OCI-LY7 (cell line): ENCODE data around the gene MEGF6. TPM values are rescaled to one million over a fixed set of nuclear protein-coding genes. Genes with fewer than 3 reads are reported as not detected.

Experiments
- BruUV-seq: library from RNA; stranded (reverse); fragments of 400-500 nt; replicated peaks from 2 replicates; lab custom pipeline; 2021; lab: Mats Ljungman, UMichigan
- CTCF ChIA-PET: fragments of 300-600 bp; sonication (Branson Sonifier 250); formaldehyde crosslinking; loops from one replicate; lab custom pipeline; 2022; ENCODE audit warnings: antibody characterized with exemption; ENCODE audit not compliant: unreplicated experiment; lab: Charles Lee
- POLR2A ChIA-PET: fragments of 300-600 bp; sonication (Branson Sonifier 250); formaldehyde crosslinking; loops from one replicate; lab custom pipeline; 2022; ENCODE audit warnings: antibody characterized with exemption; lab: Charles Lee
- DNase-seq: peaks from one replicate; pipeline ENCODE4 v3.0.0-alpha.2; 2015; ENCODE audit warnings: low spot score
- H2AFZ ChIP-seq: fragments of 200-600 bp; sonication (generic), shearing (Covaris generic); 2 replicates; pipeline ENCODE4 v1.6.1; 2014; ENCODE audit warnings: mild to moderate bottlenecking, antibody characterized with exemption, low read length, moderate library complexity
- H3K27ac ChIP-seq: fragments of 200-600 bp; sonication (generic); 2 replicates; pipeline ENCODE4 v1.5.1; 2014; ENCODE audit warnings: mixed run types, low read depth, mild to moderate bottlenecking, moderate library complexity, low read length, inconsistent platforms; ENCODE audit not compliant: poor library complexity, severe bottlenecking
- H3K36me3 ChIP-seq: fragments of 200-600 bp; sonication (generic); 2 replicates; pipeline ENCODE4 v1.6.1; 2014; ENCODE audit warnings: mild to moderate bottlenecking, antibody characterized with exemption, low read length, moderate library complexity, mixed read lengths; ENCODE audit not compliant: insufficient read depth
- H3K4me1 ChIP-seq: fragments of 200-600 bp; sonication (generic); 2 replicates; pipeline ENCODE4 v1.5.1; 2014; ENCODE audit warnings: mild to moderate bottlenecking, low read length; ENCODE audit not compliant: insufficient read depth, poor library complexity, severe bottlenecking
- H3K4me2 ChIP-seq: fragments of 200-600 bp; sonication (generic); 2 replicates; pipeline ENCODE4 v1.6.1; 2014; ENCODE audit warnings: mild to moderate bottlenecking, low read length
- H3K4me3 ChIP-seq: fragments of 200-600 bp; sonication (generic); 2 replicates; pipeline ENCODE4 v1.5.1; 2014; ENCODE audit warnings: mild to moderate bottlenecking, low read depth, low read length; ENCODE audit not compliant: poor library complexity, severe bottlenecking
- H3K79me2 ChIP-seq: fragments of 200-600 bp; sonication (generic); 2 replicates; pipeline ENCODE4 v1.6.1; 2016; ENCODE audit warnings: low read depth, mild to moderate bottlenecking, low read length, moderate library complexity, mixed read lengths; ENCODE audit not compliant: insufficient read depth
- H3K9me2 ChIP-seq: fragments of 200-600 bp; sonication (generic); 2 replicates; pipeline ENCODE4 v1.6.1; 2016; ENCODE audit warnings: mild to moderate bottlenecking, low read length, mixed read lengths; ENCODE audit not compliant: insufficient read depth
- H3K9me3 ChIP-seq: fragments of 200-600 bp; sonication (generic); 2 replicates; pipeline ENCODE4 v1.6.1; 2014; ENCODE audit warnings: mild to moderate bottlenecking, mixed run types, low read length, mixed read lengths
- H4K20me1 ChIP-seq: fragments of 200-600 bp; sonication (generic); 2 replicates; pipeline ENCODE4 v1.6.1; 2014; ENCODE audit warnings: mild to moderate bottlenecking, antibody characterized with exemption, low read length, moderate library complexity, mixed read lengths; ENCODE audit not compliant: insufficient read depth
- EZH2phosphoT487 ChIP-seq: fragments of 200-600 bp; sonication (generic); IDR thresholded peaks from 2 replicates; pipeline ENCODE4 v1.6.1; 2018; ENCODE audit warnings: low read depth, borderline replicate concordance, mild to moderate bottlenecking, mixed run types, antibody characterized with exemption, low read length, moderate library complexity, mixed read lengths
- intact Hi-C: fragments of 100-400 bp; cut with micrococcal nuclease; formaldehyde crosslinking; loops from one replicate; pipeline ENCODE4 v1.10.0; 2022; ENCODE audit not compliant: unreplicated experiment
- total RNA-seq, 2 experiments: library from RNA; depleted of rRNA in 1 of 2; stranded (reverse); fragments of >200 nt in 1 of 2; shearing (Covaris generic) in 1 of 2; gene quantifications; 2 replicates each; pipeline ENCODE4 v1.2.3, GENCODE V29; 2014 to 2022
- TF ChIP-seq, protein P1 (sequence below): fragments of 200-600 bp; sonication (generic); conservative IDR thresholded peaks from 2 replicates; pipeline ENCODE4 v1.5.1; 2014; ENCODE audit warnings: mild to moderate bottlenecking, antibody characterized with exemption, low read length, moderate library complexity, mixed read lengths

MEGF6 gene
- total RNA-seq, 2 experiments from 2014 or later = 0.15 to 0.32 TPM

DNA sequence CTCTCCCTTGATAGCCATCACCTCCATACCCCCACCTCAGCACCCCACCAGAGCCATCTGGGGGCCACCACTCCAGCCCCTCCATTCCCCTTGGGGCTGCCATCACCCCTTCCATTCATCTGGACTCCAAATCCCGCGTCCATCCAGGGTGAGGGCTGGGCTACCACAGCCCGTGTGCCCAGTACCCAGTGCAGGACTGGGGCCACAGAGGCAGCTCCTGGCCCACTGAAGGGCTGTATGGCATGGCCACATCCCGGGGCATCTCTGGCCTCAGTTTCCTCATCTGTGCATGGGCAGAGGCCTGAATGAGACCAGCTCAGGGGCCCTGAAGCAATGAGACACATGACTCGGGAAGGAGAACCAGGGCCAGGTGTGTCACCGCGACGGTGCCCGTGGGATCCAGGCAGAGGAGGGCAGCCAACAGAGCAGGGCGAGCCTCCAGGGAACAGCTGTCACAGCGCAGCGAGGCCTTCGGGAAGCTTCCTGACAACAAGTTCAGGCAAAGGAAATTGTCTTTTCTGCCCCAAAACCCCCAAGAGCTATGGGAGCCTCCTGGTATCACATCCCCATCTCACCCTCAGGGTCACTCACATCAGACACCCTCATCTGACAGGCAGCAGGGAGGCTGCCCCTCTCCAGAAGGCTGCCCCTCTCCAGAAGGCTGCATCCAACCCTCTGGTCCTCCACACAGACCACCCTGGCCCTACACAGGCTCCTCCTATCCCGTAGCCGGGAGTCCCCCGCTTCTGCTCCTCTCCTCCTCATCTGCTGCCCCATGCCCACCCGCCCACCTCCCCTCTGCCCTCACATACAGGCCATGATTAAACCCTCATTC, 76.3 kb downstream of the MEGF6 start:
- Histone ChIP-seq H3K9me3 (no peaks in the 10 kb centered on the region), H3K79me2 (no peaks in the 10 kb centered on the region), H3K4me1 (no peaks in the 10 kb centered on the region), H3K36me3 (no peaks in the 10 kb centered on the region), H3K9me2 (no peaks in the 10 kb centered on the region), H3K4me2 (no peak overlapping the region), H2AFZ (no peak overlapping the region), H3K4me3 (no peak overlapping the region), H3K27ac (no peak overlapping the region), H4K20me1 (no peaks in the 10 kb centered on the region)
- BruUV-seq = no TSS peak
- no peak for DNase-seq
- intact Hi-C loops = no loop called here
- ChIA-PET CTCF (no interaction called here), POLR2A (no interaction called here)
- TF ChIP-seq, protein P1, sequence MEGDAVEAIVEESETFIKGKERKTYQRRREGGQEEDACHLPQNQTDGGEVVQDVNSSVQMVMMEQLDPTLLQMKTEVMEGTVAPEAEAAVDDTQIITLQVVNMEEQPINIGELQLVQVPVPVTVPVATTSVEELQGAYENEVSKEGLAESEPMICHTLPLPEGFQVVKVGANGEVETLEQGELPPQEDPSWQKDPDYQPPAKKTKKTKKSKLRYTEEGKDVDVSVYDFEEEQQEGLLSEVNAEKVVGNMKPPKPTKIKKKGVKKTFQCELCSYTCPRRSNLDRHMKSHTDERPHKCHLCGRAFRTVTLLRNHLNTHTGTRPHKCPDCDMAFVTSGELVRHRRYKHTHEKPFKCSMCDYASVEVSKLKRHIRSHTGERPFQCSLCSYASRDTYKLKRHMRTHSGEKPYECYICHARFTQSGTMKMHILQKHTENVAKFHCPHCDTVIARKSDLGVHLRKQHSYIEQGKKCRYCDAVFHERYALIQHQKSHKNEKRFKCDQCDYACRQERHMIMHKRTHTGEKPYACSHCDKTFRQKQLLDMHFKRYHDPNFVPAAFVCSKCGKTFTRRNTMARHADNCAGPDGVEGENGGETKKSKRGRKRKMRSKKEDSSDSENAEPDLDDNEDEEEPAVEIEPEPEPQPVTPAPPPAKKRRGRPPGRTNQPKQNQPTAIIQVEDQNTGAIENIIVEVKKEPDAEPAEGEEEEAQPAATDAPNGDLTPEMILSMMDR = no peak
- TF ChIP-seq EZH2phosphoT487 = no peak

DNA sequence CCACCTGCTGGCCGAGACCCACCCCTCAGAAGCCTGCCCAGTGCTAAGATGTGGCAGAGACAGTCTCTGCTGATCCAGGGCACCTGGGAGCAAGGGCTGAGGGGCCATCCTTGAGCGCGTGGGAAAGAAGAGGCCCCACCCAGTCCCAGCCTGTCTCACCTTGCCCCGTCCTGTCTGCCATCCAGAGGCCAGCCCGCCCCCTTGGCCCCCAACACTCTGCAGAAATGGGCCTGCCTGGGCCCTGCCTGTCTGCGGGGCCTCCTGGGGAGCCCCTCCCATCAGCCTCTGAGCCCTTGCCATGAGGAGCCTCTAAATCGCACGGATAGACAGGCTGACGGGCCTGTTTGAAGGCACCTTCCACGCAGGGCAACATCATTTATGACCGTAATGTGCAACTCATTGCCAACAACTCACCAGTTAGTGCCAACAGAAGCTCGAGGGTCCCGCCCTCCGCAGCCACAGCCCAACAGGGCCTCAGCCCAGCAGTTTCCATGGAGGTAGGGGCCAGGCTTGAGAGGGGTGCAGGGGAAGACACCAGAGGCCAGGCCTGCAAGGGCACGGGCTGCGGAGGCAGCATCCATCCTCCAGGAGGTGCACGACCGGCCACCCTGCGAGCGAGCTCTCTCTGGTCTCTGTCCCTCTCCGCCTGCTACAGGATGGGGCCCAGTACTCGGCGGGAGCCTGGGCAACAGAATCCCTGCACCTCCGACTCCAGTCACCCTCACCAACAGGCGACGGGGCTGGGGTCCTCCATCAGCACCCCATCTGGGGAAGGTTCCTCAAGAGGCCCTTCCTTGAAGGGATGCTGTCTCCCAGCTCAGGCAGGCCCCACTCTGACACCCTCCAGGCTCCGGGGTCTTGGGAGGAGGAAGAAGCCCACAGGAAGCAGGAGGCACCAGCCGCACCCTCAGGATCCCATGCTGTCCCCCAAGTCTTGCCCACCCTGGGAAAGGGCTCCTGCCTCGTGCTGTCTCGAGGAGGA, 78.0 kb downstream of the MEGF6 start:
- Histone ChIP-seq H4K20me1 (no peaks in the 10 kb centered on the region), H3K4me2 (no peak overlapping the region), H3K9me3 (no peaks in the 10 kb centered on the region), H3K4me3 (no peak overlapping the region), H3K9me2 (no peaks in the 10 kb centered on the region), H3K27ac (no peak overlapping the region), H3K36me3 (no peaks in the 10 kb centered on the region), H2AFZ (no peak overlapping the region), H3K4me1 (no peaks in the 10 kb centered on the region), H3K79me2 (no peaks in the 10 kb centered on the region)
- CTCF ChIA-PET = no interaction called here
- POLR2A ChIA-PET = no interaction called here
- no TSS peak for BruUV-seq
- no peak for DNase-seq
- TF ChIP-seq, protein P1 = no peak
- no peak for TF ChIP-seq EZH2phosphoT487
- intact Hi-C loops = no loop called here
